Neural cell (in vitro differentiated cells): ENCODE results near the gene FLOT1. TPM values are rescaled to one million over a fixed set of nuclear protein-coding genes. Genes with fewer than 3 reads are reported as not detected.

Experiments used
- H2AFZ ChIP-seq: fragments of 200-600, 300-800 bp; sonication (generic), shearing (Covaris generic); 2 replicates; pipeline ENCODE4 v1.6.0; 2014; ENCODE audit warnings: low read depth, mild to moderate bottlenecking, antibody characterized with exemption, low read length, moderate library complexity
- H3F3A ChIP-seq: fragments of 200-600 bp; shearing (Covaris generic); 2 replicates; pipeline ENCODE4 v1.6.1; 2016; ENCODE audit warnings: mild to moderate bottlenecking, moderate library complexity, mixed read lengths, antibody characterized with exemption, low read length; ENCODE audit not compliant: insufficient read depth, poor library complexity, severe bottlenecking
- H3K27ac ChIP-seq: fragments of 200-600, 300-800 bp; sonication (generic), shearing (Covaris generic); 2 replicates; pipeline ENCODE4 v1.5.1; 2014; ENCODE audit warnings: mild to moderate bottlenecking, low read length, moderate library complexity
- H3K27me3 ChIP-seq: fragments of 300-800, 200-600 bp; sonication (generic), shearing (Covaris generic); 2 replicates; pipeline ENCODE4 v1.6.0; 2014; ENCODE audit warnings: mild to moderate bottlenecking, low read depth, low read length, moderate library complexity; ENCODE audit not compliant: insufficient read depth
- H3K36me3 ChIP-seq: fragments of 300-800, 200-600 bp; sonication (generic), shearing (Covaris generic); 2 replicates; pipeline ENCODE4 v1.5.1; 2014; ENCODE audit warnings: mild to moderate bottlenecking, antibody characterized with exemption, low read length, moderate library complexity; ENCODE audit not compliant: insufficient read depth
- H3K4me2 ChIP-seq: fragments of 300-800, 200-600 bp; sonication (generic), shearing (Covaris generic); 2 replicates; pipeline ENCODE4 v1.6.0; 2014; ENCODE audit warnings: mild to moderate bottlenecking, low read length
- H3K4me3 ChIP-seq: fragments of 300-800, 200-600 bp; sonication (generic), shearing (Covaris generic); 2 replicates; pipeline ENCODE4 v1.5.1; 2014; ENCODE audit warnings: mild to moderate bottlenecking, low read length, moderate library complexity
- H3K79me2 ChIP-seq: fragments of 200-600 bp; shearing (Covaris generic); replicated peaks from 2 replicates; pipeline ENCODE4 v1.6.0; 2014; ENCODE audit warnings: mild to moderate bottlenecking, low read length, moderate library complexity; ENCODE audit not compliant: insufficient read depth
- H3K9ac ChIP-seq: fragments of 300-800, 200-600 bp; sonication (generic), shearing (Covaris generic); 2 replicates; pipeline ENCODE4 v1.6.1; 2016; ENCODE audit warnings: mild to moderate bottlenecking, low read length, mixed read lengths
- H3K9me2 ChIP-seq: fragments of 200-600 bp; shearing (Covaris generic); 2 replicates; pipeline ENCODE4 v1.6.1; 2016; ENCODE audit warnings: mild to moderate bottlenecking, low read length, mixed read lengths; ENCODE audit not compliant: insufficient read depth
- H3K9me3 ChIP-seq: fragments of 200-600, 300-800 bp; sonication (generic), shearing (Covaris generic); 2 replicates; pipeline ENCODE4 v1.6.1; 2016; ENCODE audit warnings: mild to moderate bottlenecking, mixed run types, low read length, moderate library complexity, mixed read lengths
- H4K20me1 ChIP-seq: fragments of 200-600 bp; shearing (Covaris generic); 2 replicates; pipeline ENCODE4 v1.6.1; 2016; ENCODE audit warnings: mild to moderate bottlenecking, mixed run types; ENCODE audit not compliant: insufficient read depth
- EP300 ChIP-seq: fragments of 450-650 bp; conservative IDR thresholded peaks from 2 replicates; pipeline ENCODE4 v1.6.1; 2014; ENCODE audit warnings: antibody characterized with exemption, mild to moderate bottlenecking, moderate library complexity; ENCODE audit not compliant: poor library complexity, severe bottlenecking
- EZH2 ChIP-seq: fragments of 200-600, 300-800 bp; shearing (Covaris generic), sonication (generic); IDR thresholded peaks from 2 replicates; pipeline ENCODE4 v1.6.1; 2014; ENCODE audit warnings: antibody characterized with exemption, low read length, borderline replicate concordance, mild to moderate bottlenecking; ENCODE audit not compliant: insufficient read depth, poor library complexity, severe bottlenecking
- MXI1 ChIP-seq: fragments of 450-650 bp; conservative IDR thresholded peaks from 2 replicates; pipeline ENCODE4 v1.6.1; 2014; ENCODE audit warnings: antibody characterized with exemption, mild to moderate bottlenecking; ENCODE audit not compliant: poor library complexity, severe bottlenecking
- POLR2AphosphoS5 ChIP-seq: IDR thresholded peaks from 2 replicates; pipeline ENCODE4 v1.6.1; 2012
- RAD21 ChIP-seq: fragments of 450-650 bp; conservative IDR thresholded peaks from 2 replicates; pipeline ENCODE4 v1.6.1; 2014; ENCODE audit warnings: antibody characterized with exemption, mild to moderate bottlenecking, moderate library complexity
- SMC3 ChIP-seq: fragments of 450-650 bp; conservative IDR thresholded peaks from 2 replicates; pipeline ENCODE4 v1.6.1; 2014; ENCODE audit warnings: antibody characterized with exemption, mild to moderate bottlenecking, moderate library complexity; ENCODE audit not compliant: poor library complexity
- TAF1 ChIP-seq: IDR thresholded peaks from 2 replicates; pipeline ENCODE4 v1.6.1; 2012; ENCODE audit warnings: low read depth
- polyA plus RNA-seq: library from polyadenylated mRNA; depleted of rRNA; stranded (reverse); fragments of >200 nt; gene quantifications from 2 replicates; pipeline ENCODE4 v1.2.3, GENCODE V29; 2014
- TF ChIP-seq, protein P1 (sequence below): IDR thresholded peaks from 2 replicates; pipeline ENCODE4 v1.6.1; 2012; ENCODE audit warnings: borderline replicate concordance
- TF ChIP-seq, protein P2 (sequence below): fragments of 450-650 bp; IDR thresholded peaks from 2 replicates; pipeline ENCODE4 v1.5.1; 2014; ENCODE audit warnings: antibody characterized with exemption, mild to moderate bottlenecking, moderate library complexity; ENCODE audit not compliant: poor library complexity, severe bottlenecking

Gene FLOT1
- polyA plus RNA-seq, 1 donor from 2014 or later = 72.7 TPM

GRCh38 chr6:30748851-30749540, 6.5 kb upstream of the FLOT1 start:
- Histone ChIP-seq H3K79me2 (no peaks in the 10 kb centered on the region), H3F3A (no peaks in the 10 kb centered on the region), H3K4me2 (no peak overlapping the region), H2AFZ (no peak overlapping the region), H3K27ac (no peak overlapping the region), H3K4me3 (no peak overlapping the region), H3K27me3 (peaks cover 11% of the 10 kb centered on the region), H4K20me1 (no peaks in the 10 kb centered on the region), H3K36me3 (no peaks in the 10 kb centered on the region), H3K9ac (no peak overlapping the region), H3K9me2 (no peaks in the 10 kb centered on the region), H3K9me3 (no peaks in the 10 kb centered on the region)
- TF ChIP-seq, protein P1, sequence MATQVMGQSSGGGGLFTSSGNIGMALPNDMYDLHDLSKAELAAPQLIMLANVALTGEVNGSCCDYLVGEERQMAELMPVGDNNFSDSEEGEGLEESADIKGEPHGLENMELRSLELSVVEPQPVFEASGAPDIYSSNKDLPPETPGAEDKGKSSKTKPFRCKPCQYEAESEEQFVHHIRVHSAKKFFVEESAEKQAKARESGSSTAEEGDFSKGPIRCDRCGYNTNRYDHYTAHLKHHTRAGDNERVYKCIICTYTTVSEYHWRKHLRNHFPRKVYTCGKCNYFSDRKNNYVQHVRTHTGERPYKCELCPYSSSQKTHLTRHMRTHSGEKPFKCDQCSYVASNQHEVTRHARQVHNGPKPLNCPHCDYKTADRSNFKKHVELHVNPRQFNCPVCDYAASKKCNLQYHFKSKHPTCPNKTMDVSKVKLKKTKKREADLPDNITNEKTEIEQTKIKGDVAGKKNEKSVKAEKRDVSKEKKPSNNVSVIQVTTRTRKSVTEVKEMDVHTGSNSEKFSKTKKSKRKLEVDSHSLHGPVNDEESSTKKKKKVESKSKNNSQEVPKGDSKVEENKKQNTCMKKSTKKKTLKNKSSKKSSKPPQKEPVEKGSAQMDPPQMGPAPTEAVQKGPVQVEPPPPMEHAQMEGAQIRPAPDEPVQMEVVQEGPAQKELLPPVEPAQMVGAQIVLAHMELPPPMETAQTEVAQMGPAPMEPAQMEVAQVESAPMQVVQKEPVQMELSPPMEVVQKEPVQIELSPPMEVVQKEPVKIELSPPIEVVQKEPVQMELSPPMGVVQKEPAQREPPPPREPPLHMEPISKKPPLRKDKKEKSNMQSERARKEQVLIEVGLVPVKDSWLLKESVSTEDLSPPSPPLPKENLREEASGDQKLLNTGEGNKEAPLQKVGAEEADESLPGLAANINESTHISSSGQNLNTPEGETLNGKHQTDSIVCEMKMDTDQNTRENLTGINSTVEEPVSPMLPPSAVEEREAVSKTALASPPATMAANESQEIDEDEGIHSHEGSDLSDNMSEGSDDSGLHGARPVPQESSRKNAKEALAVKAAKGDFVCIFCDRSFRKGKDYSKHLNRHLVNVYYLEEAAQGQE = no peak
- TF ChIP-seq EP300 = no peak
- no peak for TF ChIP-seq MXI1
- TF ChIP-seq, protein P2, sequence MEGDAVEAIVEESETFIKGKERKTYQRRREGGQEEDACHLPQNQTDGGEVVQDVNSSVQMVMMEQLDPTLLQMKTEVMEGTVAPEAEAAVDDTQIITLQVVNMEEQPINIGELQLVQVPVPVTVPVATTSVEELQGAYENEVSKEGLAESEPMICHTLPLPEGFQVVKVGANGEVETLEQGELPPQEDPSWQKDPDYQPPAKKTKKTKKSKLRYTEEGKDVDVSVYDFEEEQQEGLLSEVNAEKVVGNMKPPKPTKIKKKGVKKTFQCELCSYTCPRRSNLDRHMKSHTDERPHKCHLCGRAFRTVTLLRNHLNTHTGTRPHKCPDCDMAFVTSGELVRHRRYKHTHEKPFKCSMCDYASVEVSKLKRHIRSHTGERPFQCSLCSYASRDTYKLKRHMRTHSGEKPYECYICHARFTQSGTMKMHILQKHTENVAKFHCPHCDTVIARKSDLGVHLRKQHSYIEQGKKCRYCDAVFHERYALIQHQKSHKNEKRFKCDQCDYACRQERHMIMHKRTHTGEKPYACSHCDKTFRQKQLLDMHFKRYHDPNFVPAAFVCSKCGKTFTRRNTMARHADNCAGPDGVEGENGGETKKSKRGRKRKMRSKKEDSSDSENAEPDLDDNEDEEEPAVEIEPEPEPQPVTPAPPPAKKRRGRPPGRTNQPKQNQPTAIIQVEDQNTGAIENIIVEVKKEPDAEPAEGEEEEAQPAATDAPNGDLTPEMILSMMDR = no peak
- TF ChIP-seq SMC3 = no peak
- TF ChIP-seq POLR2AphosphoS5 = no peak
- TF ChIP-seq EZH2 = no peak
- TF ChIP-seq RAD21 = no peak
- TF ChIP-seq TAF1 = no peak

- H3K4me3 ChIP-seq = no peak overlapping the region
- H3K27ac ChIP-seq = no peak overlapping the region
- H3K79me2 ChIP-seq = no peaks in the 10 kb centered on the region
- H3K9me3 ChIP-seq = no peaks in the 10 kb centered on the region
- no peak overlapping the region for H2AFZ ChIP-seq
- no peaks in the 10 kb centered on the region for H4K20me1 ChIP-seq
- no peak overlapping the region for H3K4me2 ChIP-seq
- TF ChIP-seq, protein P2 = no peak
- no peak for TF ChIP-seq POLR2AphosphoS5
- no peak for TF ChIP-seq EP300
- no peak for TF ChIP-seq SMC3
- no peaks in the 10 kb centered on the region for H3K9me2 ChIP-seq
- no peaks in the 10 kb centered on the region for H3K36me3 ChIP-seq
- H3K27me3 ChIP-seq = peaks cover 19% of the 10 kb centered on the region
- H3F3A ChIP-seq = no peaks in the 10 kb centered on the region
- no peak overlapping the region for H3K9ac ChIP-seq
Observed at GRCh38 chr6:30747902-30748769, 5.6 kb upstream of the FLOT1 start.
